HG03575 (cell line): ENCODE measurements around the gene GPR17.

Experiments used
- ATAC-seq: cut with Tn5 transposase; IDR thresholded peaks from one replicate; pipeline ENCODE4 v1.9.1; 2021; ENCODE audit not compliant: unreplicated experiment, insufficient number of reproducible peaks, low FRiP score; ENCODE audit errors: extremely low read depth

Gene GPR17

DNA sequence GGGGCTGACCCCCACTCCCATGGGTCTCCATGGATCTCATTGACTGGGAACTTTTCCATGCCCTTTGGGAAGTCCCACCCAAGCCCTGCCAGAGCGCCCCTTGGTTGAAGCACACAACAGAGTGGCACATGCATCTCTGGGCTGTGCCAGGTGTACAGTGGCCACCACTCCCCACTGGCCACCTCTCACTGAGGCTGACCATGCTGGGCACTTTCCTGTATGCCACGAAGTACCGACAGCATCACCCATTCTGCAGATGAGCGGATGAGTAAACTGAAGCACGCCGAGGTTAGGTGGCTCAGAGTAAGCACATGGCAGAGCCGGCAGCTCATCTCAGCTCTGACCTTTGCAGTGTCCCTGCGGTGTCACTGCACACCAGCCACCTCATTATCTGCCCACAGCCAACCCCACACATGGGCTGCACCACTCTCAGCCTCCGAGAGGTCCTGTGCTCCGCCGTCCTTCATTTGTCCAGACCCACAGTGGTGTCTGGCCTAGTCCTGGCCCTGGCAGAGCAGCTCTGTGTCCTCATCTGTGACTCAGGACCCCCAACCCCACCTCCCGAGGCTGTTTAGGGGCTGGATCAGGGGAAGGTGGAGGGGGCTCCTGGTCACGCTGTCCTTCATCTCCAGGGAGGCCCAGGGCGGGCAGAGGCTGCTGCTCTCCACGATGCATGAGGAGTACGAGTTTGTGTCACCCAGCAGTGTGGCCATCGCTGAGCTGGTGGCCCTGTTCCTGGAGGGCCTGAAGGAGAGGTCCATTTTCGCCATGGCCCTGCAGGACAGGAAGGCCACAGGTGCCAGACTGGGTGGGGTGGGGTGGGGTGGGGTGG is 18.0 kb upstream of the GPR17 start:
- ATAC-seq = no peak

DNA sequence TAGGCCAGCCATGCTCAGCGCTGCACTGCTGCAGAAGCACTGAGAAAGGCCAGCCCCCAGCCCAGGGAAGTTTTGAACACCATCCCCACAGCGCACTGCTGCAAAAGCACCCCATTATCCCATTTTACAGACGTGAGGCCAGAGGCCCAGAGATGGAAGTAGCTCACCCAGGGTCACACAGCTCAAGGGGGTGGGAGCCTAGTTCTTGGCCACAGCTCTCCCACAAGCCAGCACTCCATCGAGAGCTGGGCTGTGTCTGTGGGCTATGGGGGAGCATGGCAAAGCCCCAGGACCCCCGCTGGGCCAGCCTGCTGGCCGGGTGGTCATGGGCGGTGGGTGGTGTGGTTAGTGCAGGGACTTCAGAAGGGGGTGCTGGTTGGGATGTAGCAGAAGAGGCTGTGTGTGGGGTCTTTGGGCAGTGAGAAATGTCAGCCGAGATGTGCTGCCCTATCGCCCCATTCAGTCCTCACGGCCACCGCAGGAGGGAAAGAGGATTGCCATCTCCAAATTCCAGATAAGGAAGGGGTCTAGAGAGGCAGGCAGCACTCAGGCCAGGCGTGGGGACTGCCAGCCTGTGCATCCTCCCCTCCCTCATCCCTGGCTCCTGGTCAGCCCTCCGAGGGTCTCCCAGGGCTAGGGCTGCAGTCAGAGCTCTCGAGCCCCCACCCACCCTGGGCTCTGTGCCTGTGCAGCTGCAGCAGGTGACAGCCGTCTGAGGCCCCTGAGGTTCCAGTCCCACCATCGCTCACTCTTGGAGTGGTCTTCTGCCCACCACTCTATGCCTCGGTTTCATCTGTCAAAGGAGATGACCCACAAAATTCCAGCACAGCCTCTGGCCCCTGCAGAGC is 17.0 kb upstream of the GPR17 start:
- ATAC-seq = no peak

DNA sequence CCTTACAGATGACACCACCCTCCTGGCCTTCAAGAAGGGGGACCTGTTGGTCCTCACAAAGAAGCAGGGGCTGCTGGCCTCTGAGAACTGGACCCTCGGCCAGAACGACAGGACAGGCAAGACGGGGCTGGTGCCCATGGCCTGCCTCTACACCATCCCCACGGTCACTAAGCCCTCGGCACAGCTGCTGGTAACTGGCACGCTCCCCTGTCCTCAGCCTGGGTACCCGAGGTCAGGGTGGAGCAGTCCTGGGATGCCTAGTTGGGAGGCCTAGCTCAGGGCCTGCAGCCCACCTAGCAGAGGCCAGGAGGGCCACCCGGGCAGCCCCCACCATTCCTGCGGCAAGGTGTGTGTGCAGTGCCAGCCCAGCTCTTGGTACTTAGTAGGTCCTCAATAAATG is 16.3 kb upstream of the GPR17 start:
- ATAC-seq = no peak

DNA sequence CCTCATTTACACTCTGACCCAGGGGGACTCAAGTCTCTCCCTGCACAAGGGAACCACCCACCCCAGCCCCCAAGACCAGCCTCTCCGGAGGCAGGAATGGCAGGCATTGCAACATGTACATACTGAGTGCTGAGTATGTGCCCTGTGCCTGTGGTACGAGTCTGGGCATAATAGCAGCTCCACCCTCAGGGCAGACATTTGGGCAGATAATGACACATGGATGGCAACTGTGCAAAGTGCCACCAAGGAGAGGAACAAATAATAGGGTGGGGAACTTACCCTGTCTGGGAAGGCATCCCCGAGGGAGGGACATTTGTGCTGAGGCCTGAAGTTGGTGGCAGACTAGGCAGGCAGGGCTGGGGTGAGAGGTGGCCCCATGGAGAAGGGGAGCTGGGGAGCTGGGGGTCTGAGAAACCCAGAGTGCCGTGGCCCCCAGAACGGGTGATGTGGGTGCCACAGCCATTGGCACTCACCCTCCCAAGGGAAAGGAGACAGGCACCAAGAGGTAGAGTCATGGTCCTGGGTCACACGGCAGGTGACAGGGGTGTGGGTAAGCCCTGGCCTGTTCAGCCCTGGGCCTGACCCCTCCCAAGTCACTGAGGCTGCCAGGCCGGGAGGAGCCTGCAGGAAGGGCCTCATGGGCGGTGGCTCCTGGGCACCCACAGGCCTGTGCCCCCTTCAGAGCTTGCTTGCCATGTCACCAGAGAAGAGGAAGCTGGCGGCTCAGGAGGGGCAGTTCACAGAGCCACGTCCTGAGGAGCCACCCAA is 15.7 kb upstream of the GPR17 start:
- ATAC-seq = no peak

DNA sequence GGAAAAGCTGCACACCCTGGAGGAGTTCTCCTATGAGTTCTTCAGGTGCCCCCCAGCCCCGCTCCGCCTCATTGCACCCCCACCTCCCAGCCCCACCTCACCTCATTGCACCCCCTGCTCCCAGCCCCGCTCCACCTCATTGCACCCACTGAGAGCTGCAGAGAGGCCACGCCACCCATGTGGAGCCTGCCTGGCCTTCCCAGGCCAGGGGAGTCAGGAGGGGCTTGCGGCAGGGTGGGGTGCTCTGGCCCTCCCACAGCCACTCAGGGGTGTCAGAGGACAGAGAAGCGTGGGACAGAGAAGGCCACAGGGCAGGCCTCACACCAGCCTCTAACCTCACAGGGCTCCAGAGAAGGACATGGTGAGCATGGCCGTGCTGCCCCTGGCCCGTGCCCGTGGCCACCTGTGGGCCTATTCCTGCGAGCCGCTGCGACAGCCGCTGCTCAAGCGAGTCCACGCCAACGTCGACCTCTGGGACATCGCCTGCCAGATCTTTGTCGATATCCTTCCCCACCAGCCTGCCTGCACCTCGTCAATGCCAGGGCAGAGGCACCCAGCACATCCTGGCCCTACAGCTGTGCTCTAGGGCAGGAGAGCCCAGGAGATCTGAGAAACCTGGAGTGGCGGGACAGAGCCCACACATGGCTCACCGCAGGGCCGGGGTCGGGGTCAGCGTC is 15.0 kb upstream of the GPR17 start:
- ATAC-seq = no peak

GRCh38 chr2:127631541-127631996 is 14.4 kb upstream of the GPR17 start:
- ATAC-seq = no peak

GRCh38 chr2:127631997-127632581 is 13.9 kb upstream of the GPR17 start:
- ATAC-seq = no peak

- no peak for ATAC-seq
These were observed 13.1 kb upstream of the GPR17 start for GRCh38 chr2:127632592-127633489.

DNA sequence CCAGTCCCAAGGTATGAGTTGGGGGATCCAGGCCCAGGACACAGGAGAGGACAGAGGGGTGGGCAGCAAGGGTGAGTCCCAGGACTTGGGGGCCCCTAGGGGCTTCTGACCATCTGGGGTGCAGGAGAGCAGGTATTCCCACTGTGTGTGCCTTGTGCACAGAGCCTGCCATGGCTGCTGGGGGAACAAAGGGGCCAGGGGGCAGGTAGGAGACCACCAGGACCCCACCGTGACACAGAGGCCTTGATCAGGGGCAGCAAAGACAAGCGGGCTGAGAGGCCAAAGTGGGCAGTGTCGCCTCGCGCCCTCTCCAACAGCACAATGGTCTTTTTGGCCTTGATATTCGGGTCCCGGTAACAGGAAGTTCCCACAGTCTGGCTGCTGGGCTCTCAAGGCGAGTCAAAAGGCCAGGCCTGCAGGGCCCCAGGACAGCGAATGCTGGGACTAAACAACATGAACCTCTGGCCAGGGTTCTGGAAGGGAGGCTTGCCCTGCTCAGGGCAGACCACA is 12.3 kb upstream of the GPR17 start:
- no peak for ATAC-seq

- ATAC-seq = no peak
These were observed 11.8 kb upstream of the GPR17 start for GRCh38 chr2:127634066-127634617.

DNA sequence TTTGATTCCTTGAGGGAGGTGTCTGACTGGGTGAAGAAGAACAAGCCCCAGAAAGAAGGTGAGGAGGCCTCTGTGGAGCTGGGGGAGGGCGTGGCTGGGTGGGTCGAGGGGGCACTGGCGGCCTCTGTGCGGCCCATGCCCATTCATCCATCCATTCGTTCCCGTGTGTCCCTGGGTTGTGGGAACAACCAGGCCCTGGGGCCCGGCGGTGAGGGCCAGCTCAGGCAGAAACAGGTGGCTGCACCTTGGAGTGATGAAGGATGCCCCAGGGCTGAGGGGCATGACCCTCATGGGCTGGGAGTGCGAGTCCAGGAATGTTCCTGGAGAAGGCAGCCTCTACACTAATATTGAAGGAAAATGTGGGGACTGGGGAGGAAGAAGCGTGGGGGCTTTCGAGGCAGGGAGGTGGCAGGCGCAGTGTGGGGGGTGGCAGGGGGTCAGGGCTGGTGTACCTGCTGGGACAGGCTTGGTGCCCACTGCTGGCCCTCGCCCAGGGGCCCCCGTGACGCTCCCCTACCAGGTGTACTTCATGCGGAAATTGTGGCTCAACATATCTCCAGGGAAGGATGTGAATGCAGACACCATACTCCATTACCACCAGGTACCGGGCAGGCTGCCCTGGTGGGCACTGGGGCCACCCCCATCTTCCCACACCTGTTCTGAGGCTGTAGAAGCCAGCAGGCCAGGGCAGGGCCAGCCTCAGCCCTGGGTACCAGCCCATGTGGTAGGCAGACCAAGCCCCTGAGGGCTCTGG is 11.2 kb upstream of the GPR17 start:
- ATAC-seq = no peak

- ATAC-seq = no peak
These were observed 10.3 kb upstream of the GPR17 start for GRCh38 chr2:127635380-127636237.

- ATAC-seq = no peak
These were observed 9.4 kb upstream of the GPR17 start for GRCh38 chr2:127636248-127637235.

- ATAC-seq = no peak
These were observed 8.7 kb upstream of the GPR17 start for GRCh38 chr2:127637236-127637630.
